Suprapubic skin (tissue), 4 donors: Measurements from ENCODE around the gene ACOD1. TPM values are rescaled to one million over a fixed set of nuclear protein-coding genes. Genes with fewer than 3 reads are reported as not detected.

ENCODE experiments used
- DNase-seq, 2 donors: peaks; one replicate each; pipeline ENCODE4 v3.0.0-alpha.2; 2019; ENCODE audit warnings: low spot score in 2 of 2
- H3K27ac ChIP-seq: fragments of 200-600 bp; sonication (generic); one replicate; pipeline ENCODE4 v1.5.1; 2019
- H3K27me3 ChIP-seq: fragments of 200-600 bp; sonication (generic); one replicate; pipeline ENCODE4 v1.5.1; 2019
- H3K36me3 ChIP-seq: fragments of 200-600 bp; sonication (generic); one replicate; pipeline ENCODE4 v1.5.1; 2019
- H3K4me1 ChIP-seq: fragments of 200-600 bp; sonication (generic); one replicate; pipeline ENCODE4 v1.5.1; 2019
- H3K4me3 ChIP-seq: fragments of 200-600 bp; sonication (generic); one replicate; pipeline ENCODE4 v1.5.1; 2019; ENCODE audit warnings: mild to moderate bottlenecking
- H3K9me3 ChIP-seq: fragments of 200-600 bp; sonication (generic); one replicate; pipeline ENCODE4 v1.5.1; 2019
- CTCF ChIP-seq, 2 donors: fragments of 200-600 bp in 1 of 2; fragments of 450-650 bp in 1 of 2; sonication (generic) in 1 of 2; IDR thresholded peaks; one replicate each; pipeline ENCODE4 v1.5.1; 2016 to 2019; ENCODE audit warnings: antibody characterized with exemption in 2 of 2, mild to moderate bottlenecking in 1 of 2, moderate library complexity in 1 of 2
- EP300 ChIP-seq: sonication (generic); formaldehyde crosslinking; IDR thresholded peaks from one replicate; pipeline ENCODE4 v1.6.1; 2017; ENCODE audit warnings: antibody characterized with exemption
- POLR2A ChIP-seq, 2 donors: fragments of 450-650 bp; IDR thresholded peaks; one replicate each; pipeline ENCODE4 v1.6.1; 2017; ENCODE audit warnings: antibody characterized with exemption in 2 of 2, mild to moderate bottlenecking in 2 of 2, moderate library complexity in 2 of 2
- POLR2AphosphoS5 ChIP-seq, 3 donors: sonication (generic); formaldehyde crosslinking; IDR thresholded peaks; one replicate each; pipeline ENCODE4 v1.6.1; 2017; ENCODE audit warnings: antibody characterized with exemption in 3 of 3
- WGBS: methylation state at CpG from one replicate; pipeline ENCODE4 v1.1.5; 2018; 5-methylcytosine and 5-hydroxymethylcytosine counted together
- total RNA-seq, 4 donors: library from RNA; depleted of rRNA; stranded (reverse); fragments of >200 nt; gene quantifications; one replicate each; pipeline ENCODE4 v1.1.0, GENCODE V29; 2016

ACOD1 gene
- total RNA-seq, 4 donors from 2014 or later, result not detected

- H3K4me3 ChIP-seq, result no peak overlapping the region
- H3K27ac ChIP-seq, result no peak overlapping the region
- H3K9me3 ChIP-seq, result no peaks in the 10 kb centered on the region
- peaks cover 15% of the 10 kb centered on the region for H3K4me1 ChIP-seq
- no peaks in the 10 kb centered on the region for H3K36me3 ChIP-seq
- H3K27me3 ChIP-seq, result no peaks in the 10 kb centered on the region
- TF ChIP-seq CTCF (IDR thresholded peaks at IDR 0.05) (no peak), POLR2AphosphoS5 (IDR thresholded peaks at IDR 0.05) (no peak), POLR2A (IDR thresholded peaks at IDR 0.05) (no peak), EP300 (no peak)
- no peak for DNase-seq
- 39% methylated on average over 6 of the region's 6 CpGs for WGBS
These were observed 17.6 kb downstream of the ACOD1 start for GRCh38 chr13:76965759-76966421.

GRCh38 chr13:76967031-76967430 is 18.7 kb downstream of the ACOD1 start:
- TF ChIP-seq CTCF (IDR thresholded peaks at IDR 0.05) (no peak), POLR2A (IDR thresholded peaks at IDR 0.05) (no peak), EP300 (no peak)
- no peak overlapping the region for H3K4me3 ChIP-seq
- H3K27ac ChIP-seq, result no peak overlapping the region
- DNase-seq, result no peak
- H3K36me3 ChIP-seq, result no peaks in the 10 kb centered on the region
- peaks cover 15% of the 10 kb centered on the region for H3K4me1 ChIP-seq
- WGBS, result 77% methylated on average over 6 of the region's 6 CpGs
- H3K9me3 ChIP-seq, result no peaks in the 10 kb centered on the region
- H3K27me3 ChIP-seq, result no peaks in the 10 kb centered on the region

GRCh38 chr13:76968041-76968440 is 19.7 kb downstream of the ACOD1 start:
- H3K36me3 ChIP-seq, result no peaks in the 10 kb centered on the region
- no peak overlapping the region for H3K27ac ChIP-seq
- TF ChIP-seq EP300 (no peak), POLR2A (IDR thresholded peaks at IDR 0.05) (no peak), CTCF (IDR thresholded peaks at IDR 0.05) (no peak), POLR2AphosphoS5 (IDR thresholded peaks at IDR 0.05) (no peak)
- no peaks in the 10 kb centered on the region for H3K27me3 ChIP-seq
- no peak overlapping the region for H3K4me3 ChIP-seq
- H3K4me1 ChIP-seq, result peaks cover 15% of the 10 kb centered on the region
- no peaks in the 10 kb centered on the region for H3K9me3 ChIP-seq
- no peak for DNase-seq
- WGBS, result 57% methylated on average over 2 of the region's 6 CpGs

GRCh38 chr13:76969488-76970365 is 21.4 kb downstream of the ACOD1 start:
- H3K27me3 ChIP-seq, result no peaks in the 10 kb centered on the region
- H3K27ac ChIP-seq, result no peak overlapping the region
- WGBS, result 58% methylated on average over 5 of the region's 5 CpGs
- DNase-seq, result no peak
- H3K4me3 ChIP-seq, result no peak overlapping the region
- H3K4me1 ChIP-seq, result peaks cover 15% of the 10 kb centered on the region
- H3K36me3 ChIP-seq, result no peaks in the 10 kb centered on the region
- no peak for TF ChIP-seq POLR2A (IDR thresholded peaks at IDR 0.05)
- no peak for TF ChIP-seq POLR2AphosphoS5 (IDR thresholded peaks at IDR 0.05)
- no peak for TF ChIP-seq EP300
- no peak for TF ChIP-seq CTCF (IDR thresholded peaks at IDR 0.05)
- no peaks in the 10 kb centered on the region for H3K9me3 ChIP-seq

- peaks cover 2% of the 10 kb centered on the region for H3K27me3 ChIP-seq
- no peak overlapping the region for H3K27ac ChIP-seq
- H3K36me3 ChIP-seq, result no peaks in the 10 kb centered on the region
- WGBS, result 72% methylated on average over 3 of the region's 3 CpGs
- H3K9me3 ChIP-seq, result no peaks in the 10 kb centered on the region
- H3K4me3 ChIP-seq, result no peak overlapping the region
- TF ChIP-seq POLR2AphosphoS5 (IDR thresholded peaks at IDR 0.05) (no peak), EP300 (no peak), CTCF (IDR thresholded peaks at IDR 0.05) (no peak), POLR2A (IDR thresholded peaks at IDR 0.05) (no peak)
- H3K4me1 ChIP-seq, result peaks cover 5% of the 10 kb centered on the region
- DNase-seq, result no peak
These were observed 22.9 kb downstream of the ACOD1 start for GRCh38 chr13:76971215-76971614.
